SKM-1 treated with dmso at 0.1 percent for 144 hours (cell line): ENCODE results near the gene ANKRD42.
"Not testable (repeated sequence)": the region's sequence is repeated elsewhere in the genome, so short reads cannot be mapped to it uniquely, and the experiment has no call there.

Source experiments
- DNase-seq: peaks from one replicate; lab custom pipeline; 2025; ENCODE audit not compliant: unreplicated experiment; lab: John Stamatoyannopoulos, UW

ANKRD42 gene

DNA sequence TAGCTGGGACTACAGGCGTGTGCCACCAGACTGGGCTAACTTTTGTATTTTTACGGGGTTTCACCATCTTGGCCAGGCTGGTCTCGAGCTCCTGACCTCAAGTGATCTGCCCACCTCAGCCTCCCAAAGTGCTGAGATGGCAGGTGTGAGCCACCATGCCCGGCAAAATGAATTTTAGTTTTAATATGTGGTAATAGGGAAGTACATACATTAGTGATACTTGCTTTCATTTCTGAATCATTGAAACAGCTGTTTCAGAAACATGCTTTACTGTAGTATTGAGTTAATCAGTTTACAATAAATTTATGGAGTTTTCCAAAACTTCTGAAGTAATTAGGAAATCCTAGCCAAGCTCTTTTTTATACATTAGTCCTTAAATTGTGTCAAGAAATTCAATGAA is 21.0 kb upstream of the ANKRD42 start:
- DNase-seq, result no peak

DNA sequence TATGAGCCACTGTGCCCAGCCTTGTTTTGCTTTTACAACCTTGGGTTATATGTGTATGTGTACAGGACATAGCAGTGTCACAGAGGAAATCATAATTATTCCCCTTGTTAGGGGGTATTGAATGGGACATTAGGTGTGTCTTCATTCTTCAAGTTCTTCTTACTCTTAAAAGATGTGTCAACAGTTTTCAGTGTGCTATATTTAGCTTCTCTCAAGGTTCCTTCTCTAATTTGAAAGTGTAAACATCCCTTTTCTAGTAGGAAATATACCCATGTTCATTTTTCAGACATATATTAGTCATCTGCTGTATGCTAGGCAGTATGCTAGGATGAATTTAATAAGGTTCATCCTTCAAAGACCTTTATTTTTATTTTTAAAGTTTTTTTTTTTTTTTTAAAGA is 19.5 kb upstream of the ANKRD42 start:
- DNase-seq, result no peak

DNA sequence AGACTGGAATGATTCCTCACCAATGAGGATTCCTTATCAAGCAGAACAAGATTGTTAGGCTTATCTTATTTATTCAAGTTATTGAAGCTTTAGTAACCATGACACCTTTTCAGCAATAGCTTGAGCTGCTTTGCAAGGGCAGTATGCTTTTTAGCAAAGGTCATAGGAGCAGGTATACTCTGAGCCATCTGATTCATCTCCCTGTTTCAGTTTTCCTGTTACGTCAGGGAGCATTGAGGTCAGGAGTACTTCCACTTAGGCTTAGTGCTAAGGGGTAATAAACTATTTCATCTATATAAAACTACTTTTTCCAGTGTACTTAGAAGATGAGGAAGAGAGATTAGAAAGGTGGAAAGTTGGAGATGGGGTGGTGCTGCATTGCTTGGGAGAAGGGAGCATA is 17.7 kb upstream of the ANKRD42 start:
- no peak for DNase-seq

DNA sequence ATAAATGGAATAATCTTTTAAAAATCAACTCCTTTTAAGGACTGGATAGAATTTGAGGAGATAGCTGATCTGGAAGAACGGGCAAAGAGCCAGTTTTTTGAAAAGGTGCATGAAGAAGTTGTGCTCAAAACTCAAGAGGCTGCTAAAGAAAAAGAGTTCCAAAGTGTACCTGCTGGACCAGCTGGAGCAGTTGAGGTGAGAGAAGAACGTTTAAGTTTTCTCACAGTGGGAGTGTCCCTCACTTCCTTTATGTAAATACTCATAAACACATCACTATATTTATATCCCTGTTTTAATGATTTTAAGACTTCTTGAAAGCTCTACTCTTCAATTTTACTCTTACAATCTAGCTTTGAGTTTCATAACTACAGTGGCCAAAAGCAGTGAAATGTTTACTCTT is 11.7 kb upstream of the ANKRD42 start:
- no peak for DNase-seq

DNA sequence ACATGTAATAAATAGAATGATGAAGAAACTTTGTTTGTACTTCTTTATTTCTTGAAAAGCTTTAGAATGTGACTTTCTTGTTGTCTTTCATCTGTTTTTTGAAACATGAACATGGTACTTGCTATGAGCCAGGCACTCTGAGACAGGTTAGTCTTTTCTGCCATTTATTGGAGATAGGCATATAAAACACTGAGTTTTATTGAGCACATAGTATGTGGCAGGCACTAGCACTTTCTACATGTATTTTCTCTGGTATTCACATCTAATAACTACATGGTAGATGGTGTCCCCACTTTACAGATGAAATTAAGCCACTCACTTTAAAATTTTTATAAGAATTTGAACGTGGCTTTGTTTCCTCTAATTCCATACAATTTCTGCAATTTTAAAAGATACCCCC is 7.7 kb upstream of the ANKRD42 start:
- DNase-seq, result no peak

DNA sequence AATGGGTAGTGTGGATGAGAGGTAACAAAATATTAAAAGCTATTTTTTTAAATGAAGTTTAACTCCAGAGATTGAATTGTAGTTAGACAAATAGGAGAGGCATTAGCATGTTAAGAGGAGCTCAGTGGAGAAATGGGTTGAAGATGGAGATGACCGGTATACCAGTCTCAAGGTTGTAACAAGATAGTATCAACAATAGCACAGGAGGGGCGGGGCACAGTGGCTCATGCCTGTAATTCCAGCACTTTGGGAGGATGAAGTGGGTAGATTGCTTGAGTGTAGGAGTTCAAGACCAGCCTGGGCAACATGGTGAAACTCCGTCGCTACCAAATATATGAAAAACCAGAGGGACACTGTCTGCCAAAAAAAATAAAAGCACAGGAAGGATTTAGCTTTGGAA is 6.0 kb upstream of the ANKRD42 start:
- no peak for DNase-seq

DNA sequence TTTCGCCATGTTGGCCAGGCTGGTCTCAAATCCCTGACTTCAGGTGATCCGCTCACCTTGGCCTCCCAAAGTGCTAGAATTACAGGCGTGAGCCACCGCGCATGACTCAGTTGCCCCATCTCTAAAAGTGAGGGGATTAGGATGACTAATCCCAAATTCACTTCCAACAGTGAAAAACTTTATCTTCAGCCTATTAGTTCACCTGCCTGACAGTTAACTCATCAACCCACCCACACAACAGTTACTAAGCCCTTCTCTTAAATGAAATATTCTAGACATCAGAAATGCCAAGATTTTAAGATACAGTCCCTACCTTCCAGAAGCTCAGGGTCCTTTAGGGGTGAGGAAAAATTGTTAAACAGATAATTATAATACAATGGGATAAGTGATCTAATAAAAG is 2.0 kb upstream of the ANKRD42 start:
- DNase-seq, result no peak

DNA sequence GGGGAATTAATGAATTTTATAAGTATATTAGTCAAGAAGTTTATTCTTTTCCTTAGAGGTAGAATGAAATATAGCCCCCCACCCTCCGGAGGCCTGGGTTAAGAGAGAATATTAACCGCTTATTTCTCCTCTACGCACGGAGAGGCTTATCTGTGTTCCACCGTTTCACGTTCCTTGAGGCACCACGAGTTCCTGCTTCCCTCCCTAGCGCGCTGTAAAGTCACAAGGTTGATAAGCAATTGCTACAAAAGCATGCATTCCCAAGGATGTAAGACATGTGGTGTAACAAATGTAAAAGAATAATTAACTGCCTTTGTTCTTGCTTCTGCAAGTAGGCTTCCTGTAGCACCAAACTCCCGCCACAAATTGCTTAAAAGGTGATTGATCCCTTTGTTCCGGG is 1.5 kb upstream of the ANKRD42 start:
- no peak for DNase-seq

DNA sequence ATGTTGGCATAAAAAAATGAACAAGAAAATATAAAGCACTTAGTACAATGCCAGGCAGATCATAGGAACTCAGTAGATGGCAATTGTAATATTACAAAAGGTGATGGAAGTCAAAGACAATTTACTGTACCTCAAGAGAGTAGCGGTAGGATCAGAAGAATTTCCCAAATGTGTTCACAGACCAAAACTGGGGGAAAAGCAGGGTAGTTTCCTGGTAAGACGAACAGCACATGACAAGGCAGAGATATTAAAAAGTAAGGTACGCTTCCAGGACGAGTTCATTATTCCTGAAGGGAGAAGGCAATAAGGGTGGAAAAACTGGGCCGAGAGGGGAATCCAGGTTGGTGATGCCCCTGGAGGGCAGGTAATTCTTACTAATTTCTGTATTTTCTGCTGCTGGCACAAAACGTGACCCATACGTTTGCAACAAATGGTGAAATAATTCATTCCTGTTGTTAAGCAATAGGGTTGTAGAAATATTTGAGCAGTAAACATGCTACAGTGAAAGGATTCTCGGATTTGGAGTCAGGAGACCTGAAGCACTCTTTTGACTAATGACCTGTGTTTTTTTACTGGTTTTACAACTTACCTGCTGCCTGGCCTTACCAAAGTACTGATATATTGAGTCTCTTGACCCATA is 786 bp upstream of the ANKRD42 start:
- no peak for DNase-seq

DNA sequence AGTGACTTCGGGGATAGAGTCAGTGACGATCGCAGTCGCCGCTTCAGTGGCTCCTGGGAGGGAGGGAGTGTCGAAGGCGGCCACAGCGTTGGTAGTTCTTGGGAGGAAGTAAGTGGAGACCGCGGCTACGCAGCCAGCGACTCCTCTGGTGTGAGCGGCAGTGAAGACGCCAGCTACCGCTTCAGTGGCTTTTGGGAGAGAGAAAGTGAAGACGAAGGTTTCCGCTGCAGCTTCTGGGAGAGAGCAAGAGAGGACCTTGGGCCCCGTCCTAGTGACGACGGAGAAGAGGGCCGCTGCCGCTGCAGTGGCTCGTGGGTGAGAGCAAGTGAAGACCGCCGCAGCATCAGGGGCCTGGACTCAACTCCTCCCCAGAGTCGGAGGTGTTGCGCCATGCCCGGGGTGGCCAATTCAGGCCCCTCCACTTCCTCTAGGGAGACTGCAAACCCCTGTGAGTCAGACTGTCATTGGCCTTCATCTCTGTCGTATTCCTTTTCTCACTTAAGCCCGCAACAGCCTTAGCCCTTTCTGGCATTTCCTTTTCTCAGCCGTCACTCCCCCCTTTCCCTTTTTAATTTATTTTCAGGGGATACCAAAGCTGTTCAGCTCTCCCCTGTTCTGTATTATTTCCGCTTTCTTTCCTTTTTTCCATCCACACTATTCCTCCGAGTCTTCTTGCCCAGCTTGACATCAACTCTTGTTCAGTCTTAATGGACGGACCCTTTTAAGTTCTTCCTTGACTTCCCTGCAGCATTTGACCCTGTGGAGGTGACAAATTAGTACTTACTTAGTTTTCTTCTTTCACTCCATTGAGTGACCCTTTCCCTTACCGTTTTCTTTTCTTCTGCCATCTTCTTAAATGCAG is 1.0 kb downstream of the ANKRD42 start:
- DNase-seq, result peak; percentile 87

DNA sequence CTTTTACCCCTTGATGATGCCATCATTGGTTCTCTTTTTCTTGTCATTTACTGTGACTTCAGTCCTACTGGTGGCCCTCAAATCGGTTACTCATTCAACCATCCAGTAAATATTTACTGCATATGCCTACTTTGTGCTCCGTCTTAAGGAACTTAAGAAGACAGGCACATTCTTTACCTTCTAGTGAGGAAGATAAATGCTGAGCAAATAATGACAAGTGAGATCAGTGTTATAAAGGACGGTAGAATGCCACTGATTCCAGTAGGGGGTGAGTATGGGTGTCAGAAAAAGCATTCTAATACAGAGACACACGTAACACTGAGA is 1.6 kb downstream of the ANKRD42 start:
- DNase-seq, result no peak

DNA sequence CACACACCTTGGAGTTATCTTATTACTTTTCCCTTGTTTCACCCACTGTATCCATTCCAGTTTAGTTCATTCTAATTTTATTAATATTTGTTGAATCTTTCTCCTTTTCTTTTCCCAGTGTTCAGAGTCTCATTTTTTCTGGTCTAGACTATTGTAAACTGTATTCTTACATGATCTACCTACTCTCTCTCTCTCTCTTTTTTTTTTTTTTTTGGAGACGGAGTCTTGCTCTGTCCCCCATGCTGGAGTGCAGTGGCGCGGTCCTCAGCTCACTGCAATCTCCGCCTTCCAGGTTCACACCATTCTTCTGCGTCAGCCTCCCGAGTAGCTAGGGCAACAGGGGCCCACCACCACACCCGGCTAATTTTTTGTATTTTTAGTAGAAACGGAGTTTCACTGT is 2.1 kb downstream of the ANKRD42 start:
- DNase-seq, result no peak

DNA sequence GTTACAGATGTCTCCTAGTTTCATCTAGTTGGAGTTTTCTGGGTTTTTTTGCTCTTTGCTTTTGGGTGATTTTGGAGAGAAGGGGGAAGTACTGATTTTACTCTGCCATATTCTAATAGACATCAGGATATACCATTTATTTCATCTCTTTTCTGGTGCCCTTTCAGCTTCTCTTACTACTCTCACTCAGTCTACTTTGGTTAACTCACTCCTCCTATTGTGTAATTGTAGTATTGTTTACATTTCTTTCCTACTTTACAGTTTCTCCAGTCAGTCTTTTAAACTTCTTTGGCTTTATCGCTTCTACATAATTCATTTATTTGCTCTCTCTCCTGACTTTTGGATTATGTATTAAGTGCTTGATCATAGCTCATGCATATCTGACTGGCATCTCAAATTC is 6.5 kb downstream of the ANKRD42 start:
- no peak for DNase-seq

DNA sequence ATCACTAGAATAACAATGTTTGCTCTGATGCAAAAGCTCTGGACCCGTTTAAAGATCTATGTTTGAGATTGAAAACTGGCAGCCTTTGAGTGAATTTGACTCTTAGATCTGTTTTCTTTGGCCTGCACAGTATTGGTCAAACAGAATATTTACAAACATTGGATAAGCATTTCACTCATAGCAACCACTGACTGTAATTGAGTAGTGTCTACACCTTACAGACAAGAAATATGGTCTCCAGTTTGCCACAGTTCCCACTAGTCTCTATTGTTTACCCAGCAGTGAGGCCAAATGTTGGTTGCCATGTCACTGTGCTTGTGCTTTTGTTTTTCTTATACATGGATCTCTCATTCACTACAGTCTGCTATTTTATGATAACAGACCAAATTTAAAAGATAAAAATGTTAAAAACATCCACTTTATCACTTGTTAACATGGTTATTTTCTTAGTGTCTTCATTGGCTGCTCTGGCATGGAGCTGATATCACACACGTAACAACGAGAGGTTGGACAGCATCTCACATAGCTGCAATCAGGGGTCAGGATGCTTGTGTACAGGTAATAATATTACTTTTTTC is 12.2 kb downstream of the ANKRD42 start:
- DNase-seq, result no peak

DNA sequence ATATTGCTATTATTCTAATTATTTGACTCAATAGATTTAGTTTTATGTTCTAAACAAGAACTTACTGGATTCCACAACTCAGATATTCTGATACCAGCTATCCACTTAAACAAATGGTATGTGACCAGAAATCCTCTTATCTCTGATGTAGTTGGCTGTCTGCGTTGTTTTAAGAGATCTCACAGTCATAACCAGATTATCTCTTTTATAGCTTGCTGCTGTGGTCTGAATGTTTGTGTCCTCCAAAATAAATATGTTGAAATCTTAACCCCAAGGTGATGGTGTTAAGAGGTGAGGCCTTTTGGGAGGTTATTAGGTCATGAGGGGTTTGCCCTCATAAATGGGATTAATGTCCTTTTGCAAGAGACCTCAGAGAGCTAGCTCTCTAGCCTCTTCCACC is 12.7 kb downstream of the ANKRD42 start:
- no peak for DNase-seq

DNA sequence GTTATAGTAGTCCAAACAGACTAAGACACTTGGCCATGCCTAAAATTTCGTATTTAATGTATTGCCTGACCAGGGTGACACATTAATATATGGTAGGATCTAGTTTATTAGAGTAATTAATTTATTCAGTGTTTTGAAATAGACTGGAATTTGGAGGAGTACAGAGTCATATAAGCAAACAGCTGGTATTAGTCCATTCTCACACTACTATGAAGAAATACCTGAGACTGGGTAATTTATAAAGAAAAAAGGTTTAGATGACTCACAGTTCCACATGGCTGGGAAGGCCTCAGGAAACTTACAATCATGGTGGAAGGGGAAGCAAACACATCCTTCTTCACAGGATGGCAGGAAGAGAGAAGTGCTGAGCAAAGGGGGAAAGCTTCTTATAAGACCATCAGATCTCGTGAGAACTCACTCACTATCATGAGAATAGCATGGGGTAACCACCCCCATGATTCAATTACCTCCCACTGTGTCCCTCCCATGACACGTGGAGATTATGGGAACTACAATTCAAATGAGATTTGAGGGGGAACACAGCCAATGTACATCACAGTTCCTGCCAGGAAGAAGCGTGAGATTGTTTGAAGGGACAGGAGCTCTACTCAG is 13.4 kb downstream of the ANKRD42 start:
- not testable (repeated sequence) for DNase-seq

DNA sequence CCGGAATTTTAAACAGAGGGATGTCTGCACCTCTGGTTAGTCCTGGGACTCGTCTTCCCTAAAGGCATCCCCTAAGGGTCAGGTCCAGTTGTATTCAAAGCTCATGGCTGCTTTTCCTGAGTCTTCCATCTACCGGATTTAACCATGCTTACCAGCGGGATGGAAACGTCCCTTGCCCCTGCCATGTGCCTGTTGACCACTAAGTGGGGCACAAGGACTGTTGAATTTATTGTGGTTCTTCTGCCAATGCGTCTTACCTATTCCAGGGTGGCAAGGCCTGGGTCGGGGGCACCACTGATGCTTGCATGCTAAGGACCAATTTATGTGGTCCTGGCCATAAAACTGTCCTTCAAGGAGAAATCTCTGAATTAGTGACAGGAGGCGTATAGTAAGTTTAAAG is 25.6 kb downstream of the ANKRD42 start:
- no peak for DNase-seq

DNA sequence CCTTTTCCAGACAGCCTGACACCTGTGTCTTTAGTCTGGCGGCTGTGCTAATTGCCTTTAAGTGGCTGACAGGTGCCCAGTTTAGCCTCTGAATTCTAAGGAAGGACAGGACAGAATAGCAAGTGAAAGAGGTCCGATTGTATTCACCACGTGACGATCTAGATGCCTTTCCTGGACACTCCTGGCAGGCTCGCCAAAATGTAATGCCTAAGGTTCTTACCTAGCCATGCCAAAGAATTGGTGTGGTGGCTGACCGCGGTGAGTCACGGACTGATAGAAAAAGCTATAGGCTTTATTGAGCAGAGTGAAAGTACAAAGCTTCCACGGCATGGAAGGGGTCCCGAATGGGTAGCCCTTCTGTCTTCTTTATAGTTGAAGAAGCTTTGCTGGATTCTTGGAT is 26.7 kb downstream of the ANKRD42 start:
- no peak for DNase-seq

DNA sequence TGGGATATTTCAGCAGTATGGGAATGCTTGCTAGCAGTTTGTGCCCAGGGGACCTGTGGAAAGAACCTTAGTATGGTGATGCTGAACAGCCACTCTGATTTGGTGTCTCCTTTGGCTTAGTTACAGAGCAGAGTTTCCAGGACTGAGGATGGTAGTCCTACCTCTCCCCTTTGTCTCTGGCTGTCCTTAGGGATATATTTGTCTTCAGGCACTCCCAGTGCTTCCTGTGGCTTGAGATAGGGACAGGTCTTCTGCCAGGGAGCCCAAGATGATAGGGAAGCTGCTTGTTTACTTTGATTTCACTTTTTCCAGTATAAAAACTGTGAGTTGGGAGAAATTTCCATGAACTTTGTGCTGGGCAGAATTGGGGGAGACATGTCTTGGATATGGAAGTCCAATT is 28.2 kb downstream of the ANKRD42 start:
- DNase-seq, result no peak

DNA sequence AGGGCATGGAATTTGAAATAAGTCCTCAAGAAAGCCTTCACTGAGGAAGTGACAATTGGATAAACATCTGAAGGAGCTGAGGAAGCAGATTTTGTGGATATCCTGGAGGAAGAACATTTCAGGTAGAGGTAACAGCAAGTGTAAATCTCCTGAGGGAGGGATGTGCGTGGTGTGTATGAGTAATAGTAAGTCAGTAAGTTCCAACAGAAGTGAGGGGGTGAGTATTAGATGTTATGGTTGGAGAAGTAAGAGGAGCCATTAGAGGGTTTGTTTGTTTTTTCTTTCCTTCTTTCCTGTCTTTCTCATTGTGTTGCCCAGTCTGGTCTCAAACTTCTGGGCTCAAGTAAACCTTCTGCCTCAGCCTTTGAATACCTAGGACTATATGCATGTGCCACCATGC is 29.0 kb downstream of the ANKRD42 start:
- no peak for DNase-seq

DNA sequence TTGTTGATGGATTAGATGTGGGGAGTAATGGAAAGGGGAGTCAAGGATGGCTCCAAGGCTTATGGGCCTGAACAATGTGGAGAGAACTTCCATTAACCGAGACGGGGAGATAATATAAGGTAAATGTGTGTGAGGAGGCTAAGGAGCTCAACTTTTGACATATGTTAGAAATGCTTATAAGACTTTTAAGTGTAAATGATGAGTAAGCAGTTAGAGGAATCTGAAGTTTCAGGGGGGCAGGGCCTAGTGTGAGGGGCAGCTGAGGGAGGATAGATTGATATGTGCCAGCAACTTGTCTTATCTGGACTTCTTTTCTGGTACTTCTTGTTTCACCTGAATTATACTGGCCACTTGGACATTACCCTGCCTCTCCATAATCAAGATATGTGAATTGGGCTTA is 29.9 kb downstream of the ANKRD42 start:
- no peak for DNase-seq

DNA sequence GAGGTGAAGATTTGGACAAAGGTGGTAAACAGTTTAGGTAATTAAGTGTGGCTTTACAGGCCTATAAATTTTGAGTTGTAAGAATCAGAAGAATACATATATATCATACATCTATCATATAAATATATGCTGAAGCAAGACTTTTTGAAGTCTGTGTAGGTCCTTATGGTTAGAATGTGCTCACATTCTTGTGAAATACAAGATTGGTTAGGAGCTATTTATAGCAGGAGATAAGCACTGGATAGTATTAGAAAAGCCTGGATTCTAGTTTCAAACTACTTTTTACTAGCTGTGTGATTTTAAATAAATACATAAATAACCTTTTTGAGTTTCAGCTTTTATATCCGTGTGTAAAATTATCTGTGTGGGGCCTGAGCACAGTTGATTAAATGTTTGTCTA is 42.3 kb downstream of the ANKRD42 start:
- DNase-seq, result peak; percentile 2
